Ovary (tissue), 9 donors: ENCODE results near the gene CCDC148. TPM values are rescaled to one million over a fixed set of nuclear protein-coding genes. Genes with fewer than 3 reads are reported as not detected.

Experiments used
- DNase-seq, 5 donors: peaks; one replicate each; pipeline ENCODE4 v3.0.0-alpha.2; 2019 to 2020
- H3K27ac ChIP-seq, 2 donors: fragments of 200-600 bp; one replicate each; pipeline versions ENCODE4 v1.5.1 to v1.8.0; 2019 to 2022
- H3K27me3 ChIP-seq: fragments of 200-600 bp; one replicate; pipeline ENCODE4 v1.8.0; 2022
- H3K36me3 ChIP-seq: fragments of 200-600 bp; sonication (generic); one replicate; pipeline ENCODE4 v1.5.1; 2019
- H3K4me1 ChIP-seq: one replicate; pipeline ENCODE4 v1.8.1; 2013; ENCODE audit warnings: mild to moderate bottlenecking, moderate library complexity; ENCODE audit not compliant: insufficient read depth
- H3K4me3 ChIP-seq: fragments of 200-600 bp; sonication (generic); one replicate; pipeline ENCODE4 v1.5.1; 2017
- H3K9me3 ChIP-seq, 2 donors: fragments of 200-600 bp in 1 of 2; sonication (generic) in 1 of 2; one replicate each; pipeline versions ENCODE4 v1.5.1 to v1.8.1; 2013 to 2019; ENCODE audit warnings: mild to moderate bottlenecking in 1 of 2, moderate library complexity in 1 of 2
- CTCF ChIP-seq, 3 donors: fragments of 450-650 bp in 2 of 3; fragments of 200-600 bp in 1 of 3; IDR thresholded peaks; one replicate each; pipeline versions ENCODE4 v1.5.1 to v1.8.0; 2016 to 2022; ENCODE audit warnings: antibody characterized with exemption in 3 of 3, mild to moderate bottlenecking in 1 of 3
- EP300 ChIP-seq: sonication (generic); formaldehyde crosslinking; IDR thresholded peaks from one replicate; pipeline ENCODE4 v1.6.1; 2017; ENCODE audit warnings: antibody characterized with exemption
- POLR2A ChIP-seq: fragments of 450-650 bp; IDR thresholded peaks from one replicate; pipeline ENCODE4 v1.6.1; 2017; ENCODE audit warnings: antibody characterized with exemption, mild to moderate bottlenecking, moderate library complexity
- WGBS, 3 donors: extraction: QIAGEN DNeasy Blood & Tissue Kit in 1 of 3; methylation state at CpG; one replicate each; pipeline versions ENCODE4 v1.1.5 to v1.1.7; 2013 to 2017; 5-methylcytosine and 5-hydroxymethylcytosine counted together
- intact Hi-C, 4 donors: fragments of 100-400 bp; cut with DNase I; formaldehyde crosslinking; loops; one replicate each; pipeline versions ENCODE4 v1.11.0 to v1.15.1; 2022 to 2023
- polyA plus RNA-seq, 2 donors: library from polyadenylated mRNA; stranded (reverse); fragments of 200-250 nt in 1 of 2; fragments of 350-450 nt in 1 of 2; fragmentation: Illumina TruSeq in 1 of 2; extraction: RNeasy Lipid Tissue Mini Kit (QIAGEN cat#74804) in 1 of 2; gene quantifications; one replicate each; pipeline ENCODE4 v1.2.3, GENCODE V29; 2013 to 2014
- total RNA-seq, 7 donors: library from RNA; depleted of rRNA in 2 of 7; stranded (reverse); fragments of >200 nt in 2 of 7; fragmentation: NEBNext Ultra II Directional in 3 of 7; extraction: Animal tissue kit (Norgen Biotek cat#: 25700) in 3 of 7; gene quantifications; one replicate each; pipeline versions ENCODE4 v1.1.0 to v1.2.4, GENCODE V29; 2016 to 2023
- donor health status: DM: no; HTN: no; CAD: no; lungs with moderate emphysema.
- donor health status: DM: no; HTN: no; CAD: no.
- donor health status: Bipolar disorder and iron deficiency.
- donor health status: DM: yes; HTN: yes; CAD: no.
- donor health status: DM: no; HTN: no; CAD: no.
- donor health status: DM: yes; HTN: yes; CAD: no.

The CCDC148 gene
- total and polyA plus RNA-seq, 9 donors = 0.80 to 6.6 (median 3.5) TPM

- Histone ChIP-seq H3K4me3 (no peak overlapping the region), H3K9me3 (no peaks in the 10 kb centered on the region), H3K27me3 (no peaks in the 10 kb centered on the region), H3K4me1 (no peaks in the 10 kb centered on the region), H3K36me3 (no peaks in the 10 kb centered on the region), H3K27ac (no peak overlapping the region)
- intact Hi-C loops = no loop called here
- TF ChIP-seq POLR2A = no peak
- TF ChIP-seq EP300 = no peak
- TF ChIP-seq CTCF (IDR thresholded peaks at IDR 0.05) = no peak
- 88 to 92% (median 92%) methylated on average over 7 of the region's 7 CpGs for WGBS, 3 donors
- no peak for DNase-seq
Measured at GRCh38 chr2:158131919-158132566, 324.5 kb downstream of the CCDC148 start.

- DNase-seq = no peak
- intact Hi-C loops = no loop called here
- H3K27me3 ChIP-seq = no peaks in the 10 kb centered on the region
- no peak overlapping the region for H3K27ac ChIP-seq
- H3K36me3 ChIP-seq = no peaks in the 10 kb centered on the region
- WGBS, 3 donors = 72 to 88% (median 85%) methylated on average over 1 of the region's 1 CpG
- TF ChIP-seq POLR2A (no peak), EP300 (no peak), CTCF (IDR thresholded peaks at IDR 0.05) (no peak)
- H3K4me3 ChIP-seq = no peak overlapping the region
- H3K4me1 ChIP-seq = no peaks in the 10 kb centered on the region
- no peaks in the 10 kb centered on the region for H3K9me3 ChIP-seq
Measured at GRCh38 chr2:158131483-158131912, 325.1 kb downstream of the CCDC148 start.

- intact Hi-C loops = no loop called here
- Histone ChIP-seq H3K4me3 (no peak overlapping the region), H3K27me3 (no peaks in the 10 kb centered on the region), H3K36me3 (no peaks in the 10 kb centered on the region), H3K4me1 (no peaks in the 10 kb centered on the region), H3K9me3 (no peaks in the 10 kb centered on the region), H3K27ac (no peak overlapping the region)
- no peak for DNase-seq
- WGBS, 3 donors = 86 to 90% (median 87%) methylated on average over 2 of the region's 2 CpGs
- no peak for TF ChIP-seq POLR2A
- TF ChIP-seq CTCF (IDR thresholded peaks at IDR 0.05) = no peak
- no peak for TF ChIP-seq EP300
Measured at GRCh38 chr2:158130832-158131473, 325.6 kb downstream of the CCDC148 start.

GRCh38 chr2:158129037-158129436 lies 327.5 kb downstream of the CCDC148 start:
- H3K4me3 ChIP-seq = no peak overlapping the region
- intact Hi-C loops = no loop called here
- no peaks in the 10 kb centered on the region for H3K4me1 ChIP-seq
- no peak overlapping the region for H3K27ac ChIP-seq
- no peaks in the 10 kb centered on the region for H3K27me3 ChIP-seq
- 76 to 81% (median 78%) methylated on average over 5 of the region's 5 CpGs for WGBS, 3 donors
- DNase-seq = no peak
- TF ChIP-seq EP300 = no peak
- TF ChIP-seq POLR2A = no peak
- no peak for TF ChIP-seq CTCF (IDR thresholded peaks at IDR 0.05)
- no peaks in the 10 kb centered on the region for H3K36me3 ChIP-seq
- H3K9me3 ChIP-seq = no peaks in the 10 kb centered on the region
